ENCODE measurements around the gene IFIT5. TPM values are rescaled to one million over a fixed set of nuclear protein-coding genes. Genes with fewer than 3 reads are reported as not detected.

The IFIT5 gene
- total RNA-seq, 4 donors from 2014 or later = 6.1 to 10.3 (median 7.3) TPM

DNA sequence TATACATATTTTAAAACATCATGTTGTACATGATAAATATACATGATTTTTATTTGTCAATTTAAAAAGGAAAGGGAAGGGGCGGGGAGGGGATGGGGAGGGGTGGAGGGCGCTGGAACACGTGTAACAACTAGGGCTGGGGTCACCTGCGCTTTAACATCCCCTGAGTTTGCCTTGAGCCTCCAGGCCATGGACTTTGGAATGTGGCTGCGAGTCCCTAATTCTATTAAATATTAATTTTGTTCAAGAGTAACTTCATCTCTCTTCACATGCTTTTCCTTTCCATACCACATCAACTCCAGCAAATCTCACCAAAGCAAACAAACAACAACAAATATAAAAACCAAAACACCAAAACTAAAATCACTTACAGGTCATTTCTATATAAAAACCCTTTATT, 10.6 kb downstream of the IFIT5 start:
- no peak overlapping the region for H3K4me3 ChIP-seq (ENCODE audit: low read depth, poor library complexity, severe bottlenecking)
- intact Hi-C loops (cut with DNase I; ENCODE audit: low total_unique reads) = no loop called here
- DNase-seq (ENCODE audit: low spot score in 2 of 2) = no peak
- TF ChIP-seq, protein P1, sequence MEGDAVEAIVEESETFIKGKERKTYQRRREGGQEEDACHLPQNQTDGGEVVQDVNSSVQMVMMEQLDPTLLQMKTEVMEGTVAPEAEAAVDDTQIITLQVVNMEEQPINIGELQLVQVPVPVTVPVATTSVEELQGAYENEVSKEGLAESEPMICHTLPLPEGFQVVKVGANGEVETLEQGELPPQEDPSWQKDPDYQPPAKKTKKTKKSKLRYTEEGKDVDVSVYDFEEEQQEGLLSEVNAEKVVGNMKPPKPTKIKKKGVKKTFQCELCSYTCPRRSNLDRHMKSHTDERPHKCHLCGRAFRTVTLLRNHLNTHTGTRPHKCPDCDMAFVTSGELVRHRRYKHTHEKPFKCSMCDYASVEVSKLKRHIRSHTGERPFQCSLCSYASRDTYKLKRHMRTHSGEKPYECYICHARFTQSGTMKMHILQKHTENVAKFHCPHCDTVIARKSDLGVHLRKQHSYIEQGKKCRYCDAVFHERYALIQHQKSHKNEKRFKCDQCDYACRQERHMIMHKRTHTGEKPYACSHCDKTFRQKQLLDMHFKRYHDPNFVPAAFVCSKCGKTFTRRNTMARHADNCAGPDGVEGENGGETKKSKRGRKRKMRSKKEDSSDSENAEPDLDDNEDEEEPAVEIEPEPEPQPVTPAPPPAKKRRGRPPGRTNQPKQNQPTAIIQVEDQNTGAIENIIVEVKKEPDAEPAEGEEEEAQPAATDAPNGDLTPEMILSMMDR (IDR thresholded peaks at IDR 0.05) = no peak
- TF ChIP-seq POLR2A (IDR thresholded peaks at IDR 0.05) = no peak
- WGBS, 2 donors = 85% methylated on average over 5 of the region's 5 CpGs

DNA sequence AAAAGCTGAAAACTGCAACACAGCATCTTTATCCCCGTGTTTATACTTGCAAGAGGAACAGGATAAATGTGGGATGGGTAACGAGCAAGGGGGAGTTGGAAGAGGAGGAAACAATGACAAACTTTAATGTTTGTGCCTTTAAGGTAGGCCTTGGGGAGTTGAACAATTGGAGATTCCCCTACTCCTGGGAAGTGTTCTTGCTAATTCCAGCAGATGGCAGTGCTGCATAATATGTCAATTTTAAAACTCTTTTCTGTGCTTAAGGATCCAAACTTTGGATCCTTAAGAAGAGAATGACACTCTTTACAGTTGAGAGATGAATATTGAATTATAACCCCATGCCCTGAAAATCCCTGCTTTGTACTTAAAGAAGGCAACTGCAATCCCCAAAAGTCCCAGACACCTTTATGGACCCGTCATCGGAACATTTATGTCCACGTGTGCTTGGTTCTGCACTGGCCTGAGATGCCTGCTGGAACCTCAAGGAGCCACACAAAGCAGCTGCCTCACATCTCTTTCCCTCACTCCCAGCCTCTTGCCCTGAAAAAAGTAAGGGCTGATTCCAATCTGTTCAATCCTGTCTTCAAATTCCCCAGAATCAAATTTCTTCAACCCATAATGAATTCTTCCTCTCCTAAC, 12.0 kb downstream of the IFIT5 start:
- intact Hi-C loops (cut with DNase I; ENCODE audit: low total_unique reads) = loop anchor here (2.0 kb wide), 1 partner anchor 136 kb away; no protein-coding TSS in a partner anchor
- DNase-seq (ENCODE audit: low spot score in 2 of 2) = no peak
- 54 to 60% methylated on average over 5 of the region's 5 CpGs for WGBS, 2 donors
- no peak overlapping the region for H3K4me3 ChIP-seq (ENCODE audit: low read depth, poor library complexity, severe bottlenecking)
- TF ChIP-seq POLR2A (IDR thresholded peaks at IDR 0.05) = no peak
- TF ChIP-seq, protein P1 (IDR thresholded peaks at IDR 0.05) = no peak

GRCh38 chr10:89427629-89428028, 13.3 kb downstream of the IFIT5 start:
- DNase-seq (ENCODE audit: low spot score in 2 of 2) = no peak
- intact Hi-C loops (cut with DNase I; ENCODE audit: low total_unique reads) = loop anchor here (2.0 kb wide), 1 partner anchor 135 kb away; no protein-coding TSS in a partner anchor
- TF ChIP-seq POLR2A (IDR thresholded peaks at IDR 0.05) = no peak
- TF ChIP-seq, protein P1 (IDR thresholded peaks at IDR 0.05) = no peak
- no peak overlapping the region for H3K4me3 ChIP-seq (ENCODE audit: low read depth, poor library complexity, severe bottlenecking)
- WGBS, 2 donors = 87 to 92% methylated on average over 4 of the region's 4 CpGs

- WGBS, 2 donors = 14 to 24% methylated on average over 1 of the region's 1 CpG
- no peak for DNase-seq (ENCODE audit: low spot score in 2 of 2)
- intact Hi-C loops (cut with DNase I; ENCODE audit: low total_unique reads) = no loop called here
These were observed 14.5 kb downstream of the IFIT5 start for GRCh38 chr10:89428877-89429276.

DNA sequence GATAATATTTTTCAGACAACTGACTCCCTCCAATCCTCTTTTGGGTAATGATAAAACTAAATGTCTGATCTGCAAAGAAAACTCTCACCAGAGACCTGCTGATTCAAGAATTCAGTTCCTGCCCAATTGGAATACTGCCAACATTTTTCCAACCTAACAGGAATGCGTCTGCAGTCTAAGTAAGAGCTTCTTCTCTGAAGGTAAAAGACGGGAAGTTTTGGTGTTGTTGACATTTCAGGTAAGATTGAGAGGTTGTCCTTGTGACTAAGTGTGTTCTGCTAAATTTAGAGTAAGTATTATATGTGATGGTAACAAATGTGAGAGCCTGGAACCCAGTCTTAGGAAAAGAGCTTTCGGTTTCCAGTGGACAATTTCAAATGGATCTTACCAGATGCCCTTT, 17.6 kb downstream of the IFIT5 start:
- 53 to 55% methylated on average over 3 of the region's 3 CpGs for WGBS, 2 donors
- DNase-seq (ENCODE audit: low spot score in 2 of 2) = no peak
- no peak overlapping the region for H3K4me3 ChIP-seq (ENCODE audit: low read depth, poor library complexity, severe bottlenecking)
- TF ChIP-seq, protein P1 (IDR thresholded peaks at IDR 0.05) = no peak
- TF ChIP-seq POLR2A (IDR thresholded peaks at IDR 0.05) = no peak
- intact Hi-C loops (cut with DNase I; ENCODE audit: low total_unique reads) = no loop called here

More at GRCh38 chr10:89428877-89429276, 14.5 kb downstream of the IFIT5 start:
- TF ChIP-seq, protein P1 (IDR thresholded peaks at IDR 0.05) = no peak
- TF ChIP-seq POLR2A (IDR thresholded peaks at IDR 0.05) = no peak
- no peak overlapping the region for H3K4me3 ChIP-seq (ENCODE audit: low read depth, poor library complexity, severe bottlenecking)

DNA sequence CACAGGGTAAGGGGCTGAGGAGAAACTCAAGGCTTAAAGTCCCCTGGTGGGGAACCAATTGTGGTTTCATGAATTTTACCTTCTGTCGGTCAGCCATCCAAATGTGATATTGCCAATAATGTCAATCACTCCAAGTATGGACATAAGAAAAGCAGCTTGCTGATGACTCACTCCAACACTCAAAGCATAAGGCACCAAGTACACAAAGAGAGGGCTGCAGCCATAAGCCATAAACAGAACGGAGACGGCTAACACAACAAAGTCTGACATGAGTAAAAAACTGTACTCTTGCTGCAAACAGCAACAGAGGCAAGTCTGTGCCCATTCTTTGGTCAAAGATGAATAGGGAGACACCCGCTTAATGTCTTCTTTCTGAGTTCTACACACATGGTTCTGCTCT, 24.2 kb downstream of the IFIT5 start:
- H3K4me3 ChIP-seq (ENCODE audit: low read depth, poor library complexity, severe bottlenecking) = no peak overlapping the region
- intact Hi-C loops (cut with DNase I; ENCODE audit: low total_unique reads) = no loop called here
- DNase-seq (ENCODE audit: low spot score in 2 of 2) = no peak
- TF ChIP-seq POLR2A (IDR thresholded peaks at IDR 0.05) = no peak
- WGBS, 2 donors = 82 to 93% methylated on average over 4 of the region's 4 CpGs
